Measurements from ENCODE around the gene SPAG6. TPM values are rescaled to one million over a fixed set of nuclear protein-coding genes. Genes with fewer than 3 reads are reported as not detected.
A peak's percentile ranks its signal among the peaks of the same experiment; 100 is the strongest.

SPAG6 gene
- total RNA-seq, 1 experiment from 2014 or later, result 0.74 TPM

GRCh38 chr10:22319980-22320558, 25.2 kb upstream of the SPAG6 start:
- H3K4me3 Mint-ChIP-seq, result peak overlapping the region; percentile 72
- H3K9me3 Mint-ChIP-seq, result no peaks in the 10 kb centered on the region
- H3K27me3 Mint-ChIP-seq (ENCODE audit: low read depth), result peaks cover 88% of the 10 kb centered on the region
- TF ChIP-seq ZNF425 (CRISPR knock-in tag; conservative IDR thresholded peaks at IDR 0.05) (no peak), MYBL2 (CRISPR knock-in tag; IDR thresholded peaks at IDR 0.05) (no peak), ELF4 (CRISPR knock-in tag; IDR thresholded peaks at IDR 0.05; ENCODE audit: low read depth) (no peak), RELA (CRISPR knock-in tag; IDR thresholded peaks at IDR 0.05; ENCODE audit: borderline replicate concordance) (no peak), ETV6 (CRISPR knock-in tag; IDR thresholded peaks at IDR 0.05) (no peak), USF1 (CRISPR knock-in tag; IDR thresholded peaks at IDR 0.05) (no peak), NFATC4 (CRISPR knock-in tag; IDR thresholded peaks at IDR 0.05) (no peak), ZNF138 (CRISPR knock-in tag; conservative IDR thresholded peaks at IDR 0.05) (no peak), HMGXB4 (CRISPR knock-in tag; IDR thresholded peaks at IDR 0.05) (no peak), STAT6 (CRISPR knock-in tag; conservative IDR thresholded peaks at IDR 0.05; ENCODE audit: low read depth) (no peak)
- TF ChIP-seq, protein P1, sequence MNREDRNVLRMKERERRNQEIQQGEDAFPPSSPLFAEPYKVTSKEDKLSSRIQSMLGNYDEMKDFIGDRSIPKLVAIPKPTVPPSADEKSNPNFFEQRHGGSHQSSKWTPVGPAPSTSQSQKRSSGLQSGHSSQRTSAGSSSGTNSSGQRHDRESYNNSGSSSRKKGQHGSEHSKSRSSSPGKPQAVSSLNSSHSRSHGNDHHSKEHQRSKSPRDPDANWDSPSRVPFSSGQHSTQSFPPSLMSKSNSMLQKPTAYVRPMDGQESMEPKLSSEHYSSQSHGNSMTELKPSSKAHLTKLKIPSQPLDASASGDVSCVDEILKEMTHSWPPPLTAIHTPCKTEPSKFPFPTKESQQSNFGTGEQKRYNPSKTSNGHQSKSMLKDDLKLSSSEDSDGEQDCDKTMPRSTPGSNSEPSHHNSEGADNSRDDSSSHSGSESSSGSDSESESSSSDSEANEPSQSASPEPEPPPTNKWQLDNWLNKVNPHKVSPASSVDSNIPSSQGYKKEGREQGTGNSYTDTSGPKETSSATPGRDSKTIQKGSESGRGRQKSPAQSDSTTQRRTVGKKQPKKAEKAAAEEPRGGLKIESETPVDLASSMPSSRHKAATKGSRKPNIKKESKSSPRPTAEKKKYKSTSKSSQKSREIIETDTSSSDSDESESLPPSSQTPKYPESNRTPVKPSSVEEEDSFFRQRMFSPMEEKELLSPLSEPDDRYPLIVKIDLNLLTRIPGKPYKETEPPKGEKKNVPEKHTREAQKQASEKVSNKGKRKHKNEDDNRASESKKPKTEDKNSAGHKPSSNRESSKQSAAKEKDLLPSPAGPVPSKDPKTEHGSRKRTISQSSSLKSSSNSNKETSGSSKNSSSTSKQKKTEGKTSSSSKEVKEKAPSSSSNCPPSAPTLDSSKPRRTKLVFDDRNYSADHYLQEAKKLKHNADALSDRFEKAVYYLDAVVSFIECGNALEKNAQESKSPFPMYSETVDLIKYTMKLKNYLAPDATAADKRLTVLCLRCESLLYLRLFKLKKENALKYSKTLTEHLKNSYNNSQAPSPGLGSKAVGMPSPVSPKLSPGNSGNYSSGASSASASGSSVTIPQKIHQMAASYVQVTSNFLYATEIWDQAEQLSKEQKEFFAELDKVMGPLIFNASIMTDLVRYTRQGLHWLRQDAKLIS (CRISPR knock-in tag; IDR thresholded peaks at IDR 0.05; ENCODE audit: borderline replicate concordance), result no peak
- TF ChIP-seq, protein P2, sequence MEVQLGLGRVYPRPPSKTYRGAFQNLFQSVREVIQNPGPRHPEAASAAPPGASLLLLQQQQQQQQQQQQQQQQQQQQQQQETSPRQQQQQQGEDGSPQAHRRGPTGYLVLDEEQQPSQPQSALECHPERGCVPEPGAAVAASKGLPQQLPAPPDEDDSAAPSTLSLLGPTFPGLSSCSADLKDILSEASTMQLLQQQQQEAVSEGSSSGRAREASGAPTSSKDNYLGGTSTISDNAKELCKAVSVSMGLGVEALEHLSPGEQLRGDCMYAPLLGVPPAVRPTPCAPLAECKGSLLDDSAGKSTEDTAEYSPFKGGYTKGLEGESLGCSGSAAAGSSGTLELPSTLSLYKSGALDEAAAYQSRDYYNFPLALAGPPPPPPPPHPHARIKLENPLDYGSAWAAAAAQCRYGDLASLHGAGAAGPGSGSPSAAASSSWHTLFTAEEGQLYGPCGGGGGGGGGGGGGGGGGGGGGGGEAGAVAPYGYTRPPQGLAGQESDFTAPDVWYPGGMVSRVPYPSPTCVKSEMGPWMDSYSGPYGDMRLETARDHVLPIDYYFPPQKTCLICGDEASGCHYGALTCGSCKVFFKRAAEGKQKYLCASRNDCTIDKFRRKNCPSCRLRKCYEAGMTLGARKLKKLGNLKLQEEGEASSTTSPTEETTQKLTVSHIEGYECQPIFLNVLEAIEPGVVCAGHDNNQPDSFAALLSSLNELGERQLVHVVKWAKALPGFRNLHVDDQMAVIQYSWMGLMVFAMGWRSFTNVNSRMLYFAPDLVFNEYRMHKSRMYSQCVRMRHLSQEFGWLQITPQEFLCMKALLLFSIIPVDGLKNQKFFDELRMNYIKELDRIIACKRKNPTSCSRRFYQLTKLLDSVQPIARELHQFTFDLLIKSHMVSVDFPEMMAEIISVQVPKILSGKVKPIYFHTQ (CRISPR knock-in tag; IDR thresholded peaks at IDR 0.05), result no peak
- ATAC-seq, result no peak
- no peaks in the 10 kb centered on the region for H3K36me3 Mint-ChIP-seq
- ChIA-PET POLR2A (interaction anchor here (0.6 kb wide), 1 partner anchor 355 kb away, joined by 5 read pairs; no protein-coding TSS in a partner anchor), CTCF (interaction anchor here (0.6 kb wide), 1 partner anchor 76 kb away, joined by 3 read pairs; no protein-coding TSS in a partner anchor)
- H3K27ac Mint-ChIP-seq, result no peak overlapping the region
- DNase-seq (ENCODE audit: low spot score), result no peak
- peaks cover 64% of the 10 kb centered on the region for H3K4me1 Mint-ChIP-seq

All from WTC11 (cell line).